Kidney (tissue), 14 donors: Measurements from ENCODE around the gene CTSE. TPM values are rescaled to one million over a fixed set of nuclear protein-coding genes. Genes with fewer than 3 reads are reported as not detected.

Experiments
- DNase-seq, 5 donors: peaks; one replicate each; pipeline ENCODE4 v3.0.0-alpha.2; 2013 to 2020
- FAIRE-seq: peaks from 2 replicates; lab custom pipeline; 2012; peaks lifted over from hg19 to GRCh38; lab: Jason Lieb, UNC
- H3K27ac ChIP-seq, 2 donors: one replicate each; pipeline ENCODE4 v1.7.0; 2013; ENCODE audit warnings: low read depth in 2 of 2, low read length in 2 of 2, inconsistent platforms in 1 of 2
- H3K27me3 ChIP-seq: one replicate; pipeline ENCODE4 v1.7.1; 2013; ENCODE audit warnings: low read length, inconsistent platforms; ENCODE audit not compliant: control insufficient read depth, insufficient read depth
- H3K36me3 ChIP-seq, 3 donors: one replicate each; pipeline versions ENCODE4 v1.7.0 to v1.7.1; 2013; ENCODE audit warnings: low read length in 3 of 3, control low read depth in 1 of 3, inconsistent platforms in 1 of 3; ENCODE audit not compliant: insufficient read depth in 3 of 3, control insufficient read depth in 2 of 3
- H3K4me1 ChIP-seq, 3 donors: one replicate each; pipeline versions ENCODE4 v1.7.0 to v1.7.1; 2013; ENCODE audit warnings: low read length in 3 of 3, inconsistent platforms in 1 of 3, low read depth in 1 of 3; ENCODE audit not compliant: control insufficient read depth in 2 of 3, insufficient read depth in 2 of 3
- H3K4me3 ChIP-seq, 3 donors: one replicate each; pipeline versions ENCODE4 v1.7.0 to v1.8.1; 2013; ENCODE audit warnings: low read length in 3 of 3, control low read depth in 1 of 3, inconsistent platforms in 1 of 3
- H3K9ac ChIP-seq, 3 donors: one replicate each; pipeline versions ENCODE4 v1.7.0 to v1.7.1; 2013; ENCODE audit warnings: low read length in 3 of 3, control low read depth in 1 of 3, inconsistent platforms in 1 of 3
- H3K9me3 ChIP-seq, 3 donors: one replicate each; pipeline versions ENCODE4 v1.7.0 to v1.7.1; 2013; ENCODE audit warnings: low read length in 3 of 3, control low read depth in 1 of 3, inconsistent platforms in 1 of 3; ENCODE audit not compliant: control insufficient read depth in 2 of 3, insufficient read depth in 1 of 3
- intact Hi-C: fragments of 100-400 bp; cut with DNase I; formaldehyde crosslinking; loops from one replicate; pipeline ENCODE4 v1.11.1; 2022
- polyA plus RNA-seq: library from polyadenylated mRNA; stranded (reverse); fragments of 350-450 nt; fragmentation: Illumina TruSeq; extraction: RNeasy Lipid Tissue Mini Kit (QIAGEN cat#74804); gene quantifications from one replicate; pipeline ENCODE4 v1.2.3, GENCODE V29; 2014; ENCODE audit warnings: low read depth, low replicate concordance; ENCODE audit not compliant: insufficient read depth
- total RNA-seq: library from RNA; stranded (reverse); fragmentation: NEBNext Ultra II Directional; extraction: Animal tissue kit (Norgen Biotek cat#: 25700); gene quantifications from one replicate; pipeline ENCODE4 v1.2.1, GENCODE V29; 2021
- TF ChIP-seq, protein P1 (sequence below): IDR thresholded peaks from 3 replicates; pipeline ENCODE4 v1.5.1; 2012; ENCODE audit warnings: mild to moderate bottlenecking, moderate library complexity, borderline replicate concordance; ENCODE audit not compliant: insufficient read depth; ENCODE audit errors: extremely low read depth
- donor health status: control.
- donor health status: control.
- donor health status: control.
- donor health status: control.
- donor health status: control.
- donor health status: DM: yes; HTN: yes; CAD: no.
- donor health status: Normal renal cell carcinoma (clear cell type).

The CTSE gene
- total and polyA plus RNA-seq, 2 donors from 2014 or later = 1.6 TPM; not detected in 1

- intact Hi-C loops = no loop called here
- Histone ChIP-seq H3K36me3 (no peaks in the 10 kb centered on the region), H3K4me3 (no peak overlapping the region), H3K27ac (no peak overlapping the region), H3K9me3 (no peaks in the 10 kb centered on the region), H3K4me1 (peaks cover 0 to 3% (median 0%) of the 10 kb centered on the region in 3 donors), H3K27me3 (no peaks in the 10 kb centered on the region), H3K9ac (no peak overlapping the region)
- FAIRE-seq = no peak
- TF ChIP-seq, protein P1, sequence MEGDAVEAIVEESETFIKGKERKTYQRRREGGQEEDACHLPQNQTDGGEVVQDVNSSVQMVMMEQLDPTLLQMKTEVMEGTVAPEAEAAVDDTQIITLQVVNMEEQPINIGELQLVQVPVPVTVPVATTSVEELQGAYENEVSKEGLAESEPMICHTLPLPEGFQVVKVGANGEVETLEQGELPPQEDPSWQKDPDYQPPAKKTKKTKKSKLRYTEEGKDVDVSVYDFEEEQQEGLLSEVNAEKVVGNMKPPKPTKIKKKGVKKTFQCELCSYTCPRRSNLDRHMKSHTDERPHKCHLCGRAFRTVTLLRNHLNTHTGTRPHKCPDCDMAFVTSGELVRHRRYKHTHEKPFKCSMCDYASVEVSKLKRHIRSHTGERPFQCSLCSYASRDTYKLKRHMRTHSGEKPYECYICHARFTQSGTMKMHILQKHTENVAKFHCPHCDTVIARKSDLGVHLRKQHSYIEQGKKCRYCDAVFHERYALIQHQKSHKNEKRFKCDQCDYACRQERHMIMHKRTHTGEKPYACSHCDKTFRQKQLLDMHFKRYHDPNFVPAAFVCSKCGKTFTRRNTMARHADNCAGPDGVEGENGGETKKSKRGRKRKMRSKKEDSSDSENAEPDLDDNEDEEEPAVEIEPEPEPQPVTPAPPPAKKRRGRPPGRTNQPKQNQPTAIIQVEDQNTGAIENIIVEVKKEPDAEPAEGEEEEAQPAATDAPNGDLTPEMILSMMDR = no peak
- no peak for DNase-seq
Observed at GRCh38 chr1:206003854-206004800, 19.6 kb downstream of the CTSE start.

DNA sequence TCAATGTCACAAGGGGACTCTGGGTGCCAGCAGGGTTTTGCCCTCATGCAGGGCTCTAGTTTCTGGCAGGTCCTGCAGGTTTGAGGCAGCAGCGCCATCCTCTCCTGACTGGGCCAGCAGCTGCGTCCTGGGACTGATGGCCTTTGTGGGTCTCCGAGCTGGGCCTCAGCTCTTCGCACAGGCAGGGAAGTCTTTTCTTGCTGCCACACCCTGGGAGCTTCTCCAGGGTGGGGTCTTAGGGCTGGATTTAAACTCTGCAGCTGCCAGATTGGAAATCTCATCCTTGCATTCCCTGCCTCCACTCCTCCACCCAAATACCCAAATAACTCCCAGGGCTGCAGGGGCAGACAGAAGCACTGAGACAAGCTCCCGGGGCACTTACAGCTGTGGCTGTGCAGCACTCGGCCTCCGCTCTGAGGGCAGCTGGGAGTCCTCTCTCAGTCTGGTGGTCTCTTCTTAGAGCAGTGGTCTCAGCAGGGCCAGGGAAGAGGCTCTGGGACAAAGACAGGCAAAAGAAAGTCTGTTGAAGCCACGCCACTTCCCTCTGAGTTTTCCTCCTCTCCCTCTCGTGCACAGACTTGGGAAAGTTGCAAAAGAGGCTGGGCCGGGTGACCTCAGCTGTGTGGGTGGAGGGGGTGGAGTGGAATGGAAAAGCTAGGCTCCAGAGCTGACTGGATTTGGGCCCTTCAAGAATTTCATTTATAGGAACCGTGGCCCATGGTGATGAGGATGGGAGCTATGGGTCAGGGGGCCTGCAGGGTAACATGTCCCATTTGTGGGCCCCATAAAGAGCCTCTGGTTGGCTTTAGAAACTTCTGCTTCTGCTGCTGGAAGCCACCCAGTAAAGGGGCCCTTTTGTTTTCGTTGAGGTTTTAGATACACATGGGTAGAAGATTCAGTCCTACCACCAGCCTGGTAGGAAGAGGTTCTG, 20.6 kb downstream of the CTSE start, which contains the start of gene RAB7B:
RAB7B (minus strand) TSS at position 525 of the 931 bp plus-strand sequence. CDS start 9,260 bp downstream, outside the sequence.
- intact Hi-C loops = no loop called here
- DNase-seq = peak in 3 of 5 donors; percentile 29 to 81 (median 73)

DNA sequence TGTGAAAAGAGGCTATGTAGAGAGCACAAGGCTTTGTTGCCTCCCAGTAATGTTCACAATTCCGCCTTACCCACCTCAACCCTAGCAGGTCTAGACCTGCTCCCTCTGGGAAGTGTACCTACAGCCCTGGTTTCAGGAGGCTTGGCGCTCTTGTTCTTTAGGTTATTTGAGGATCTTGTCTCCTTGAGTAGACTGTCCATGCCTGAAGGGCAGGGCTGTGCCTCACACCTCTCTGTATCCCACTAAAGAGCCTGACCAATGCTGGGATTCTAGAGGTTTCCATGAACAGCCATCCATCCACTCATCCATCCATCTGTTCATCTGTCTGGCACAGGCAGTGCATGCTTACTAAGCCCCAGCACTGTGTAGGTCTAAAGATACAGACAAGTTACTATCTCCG, 21.5 kb downstream of the CTSE start:
- no peaks in the 10 kb centered on the region for H3K27me3 ChIP-seq
- FAIRE-seq (no peak), DNase-seq (no peak)
- no peak overlapping the region for H3K4me3 ChIP-seq
- H3K36me3 ChIP-seq = no peaks in the 10 kb centered on the region
- no peak overlapping the region for H3K27ac ChIP-seq
- intact Hi-C loops = no loop called here
- no peak overlapping the region for H3K9ac ChIP-seq
- H3K4me1 ChIP-seq = peaks cover 0 to 3% (median 0%) of the 10 kb centered on the region in 3 donors
- H3K9me3 ChIP-seq = no peaks in the 10 kb centered on the region
- TF ChIP-seq, protein P1 = no peak

More for the DNA sequence above, 20.6 kb downstream of the CTSE start, which contains the start of gene RAB7B:
- Histone ChIP-seq H3K9me3 (no peaks in the 10 kb centered on the region), H3K27me3 (no peaks in the 10 kb centered on the region), H3K9ac (no peak within 1 kb of the TSS), H3K36me3 (no peaks in the 10 kb centered on the region), H3K27ac (no peak within 1 kb of the TSS), H3K4me1 (peaks cover 0 to 3% (median 0%) of the 10 kb centered on the region in 3 donors), H3K4me3 (no peak within 1 kb of the TSS)
- FAIRE-seq = no peak
- TF ChIP-seq, protein P1 = no peak
